ENCODE results near the gene MYEOV.
A peak's percentile ranks its signal among the peaks of the same experiment; 100 is the strongest.

MYEOV gene

DNA sequence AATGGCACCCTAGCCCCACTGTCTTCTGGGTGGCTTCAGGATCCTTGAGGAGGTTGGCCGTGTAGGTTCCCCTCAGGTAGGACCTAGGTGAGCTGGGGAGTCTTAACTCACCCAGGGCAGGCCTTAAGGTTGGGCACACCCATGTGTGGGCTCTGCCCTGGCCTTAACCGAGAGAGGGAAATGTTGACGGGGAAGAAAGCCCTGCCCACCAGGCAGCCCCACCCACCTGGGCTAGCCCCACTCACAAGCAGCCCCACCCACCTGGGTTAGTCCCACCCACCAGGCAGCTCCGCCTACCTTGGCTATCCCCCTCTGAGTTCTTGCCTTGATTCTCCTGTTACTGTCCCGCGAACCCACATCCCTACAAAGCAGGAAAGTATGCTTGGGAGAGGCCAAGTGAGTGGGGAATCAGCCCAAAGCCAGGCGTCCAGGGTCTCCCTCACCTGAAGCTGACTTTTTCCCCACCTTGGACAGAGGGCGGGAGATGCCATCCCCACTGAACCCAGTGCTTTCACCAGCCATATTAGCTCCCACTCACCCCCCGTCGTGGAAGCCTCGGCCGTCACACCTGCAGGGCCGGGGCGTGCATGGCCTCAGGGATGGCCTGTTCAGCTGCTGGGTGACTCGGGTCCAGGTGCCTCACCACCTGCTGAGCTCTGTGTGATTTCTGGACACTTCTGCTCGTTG is at the start of gene MYEOV:
MYEOV (plus strand) TSS at position 337 of the 687 bp plus-strand sequence. CDS start 1,200 bp downstream, outside the sequence.
- DNase-seq (ENCODE audit: low spot score): no peak

DNA sequence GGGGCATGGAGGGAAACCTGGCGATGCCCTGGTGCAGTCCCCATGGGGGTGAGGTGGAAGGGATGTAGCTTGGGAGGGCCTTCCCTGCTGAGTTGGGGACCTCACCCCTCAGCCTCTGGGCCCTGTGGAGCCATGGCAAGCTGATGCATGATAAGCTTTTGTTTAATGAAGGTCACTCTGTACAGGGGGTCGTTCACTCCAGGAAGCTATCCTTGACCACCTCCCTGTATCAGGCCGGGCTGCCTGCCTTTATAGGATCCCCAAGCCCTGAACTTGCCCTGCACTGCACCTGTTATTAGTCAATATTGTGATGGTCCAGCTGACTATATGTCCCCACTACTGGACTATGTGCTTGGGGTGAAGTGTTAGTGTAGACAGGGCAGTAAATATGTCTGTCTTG is 49.7 kb upstream of the MYEOV start:
- peak; percentile 52 for DNase-seq (ENCODE audit: low spot score)

DNA sequence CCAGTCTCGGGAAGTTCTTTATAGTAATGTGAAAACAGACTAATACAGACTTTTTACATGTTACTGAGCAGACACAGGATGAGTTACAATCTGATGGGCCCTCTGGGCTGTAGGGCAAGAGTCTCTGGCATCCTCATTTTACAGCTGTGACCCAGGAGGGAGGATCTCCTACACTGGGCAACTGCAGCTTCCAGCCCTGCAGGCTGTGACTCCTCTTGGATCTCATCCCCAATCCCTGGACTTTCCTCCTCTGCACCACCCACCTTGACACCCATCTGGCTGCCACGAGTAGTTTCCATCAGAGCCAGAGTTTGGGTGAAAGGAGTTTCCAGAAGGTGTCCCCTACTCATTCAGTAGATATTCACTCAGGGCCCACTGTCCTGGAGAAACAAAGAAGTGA is 48.9 kb upstream of the MYEOV start:
- DNase-seq (ENCODE audit: low spot score): peak; percentile 23

DNA sequence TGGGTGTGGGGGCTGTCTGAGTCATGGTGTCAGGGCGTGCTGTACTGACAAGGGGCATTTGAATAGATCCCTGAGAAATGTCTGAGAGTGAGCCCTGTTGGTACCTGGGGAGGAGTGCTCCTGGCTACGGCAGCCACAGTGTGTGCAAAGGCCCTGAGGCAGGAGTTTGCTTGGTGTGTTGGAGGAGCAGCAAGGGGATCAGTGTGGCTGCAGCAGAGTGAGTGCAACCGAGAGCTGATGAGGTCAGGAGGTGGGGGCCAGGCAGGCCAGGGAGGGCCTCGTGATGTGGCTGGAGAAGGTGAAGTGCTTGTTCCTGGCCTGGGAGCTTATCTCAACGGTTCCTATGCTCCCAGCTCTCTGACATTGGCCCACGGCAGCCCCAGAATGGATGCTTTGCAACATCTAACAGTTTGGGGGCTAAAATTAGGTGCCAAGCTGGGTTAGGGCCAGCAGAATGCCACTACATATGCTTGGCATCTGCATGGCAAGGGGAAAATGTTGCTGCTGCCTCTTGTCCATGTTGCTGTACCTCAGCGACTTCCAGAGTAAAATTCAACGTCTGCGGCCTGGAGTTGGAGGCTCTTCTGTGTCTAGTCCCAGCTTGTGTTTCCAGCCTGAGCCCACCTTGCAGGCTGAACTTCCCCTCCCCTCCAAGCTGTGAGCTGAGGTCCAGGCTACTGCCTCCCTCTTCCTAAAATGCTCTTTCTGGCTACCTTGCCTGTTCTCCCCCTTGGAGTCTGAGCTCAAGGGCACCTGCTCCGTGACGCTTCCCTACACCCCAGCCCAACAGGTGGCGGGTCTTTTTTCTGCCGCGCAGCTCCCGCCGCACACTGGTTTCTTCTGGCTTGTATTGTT is 48.2 kb upstream of the MYEOV start:
- DNase-seq (ENCODE audit: low spot score): peak; percentile 49

DNA sequence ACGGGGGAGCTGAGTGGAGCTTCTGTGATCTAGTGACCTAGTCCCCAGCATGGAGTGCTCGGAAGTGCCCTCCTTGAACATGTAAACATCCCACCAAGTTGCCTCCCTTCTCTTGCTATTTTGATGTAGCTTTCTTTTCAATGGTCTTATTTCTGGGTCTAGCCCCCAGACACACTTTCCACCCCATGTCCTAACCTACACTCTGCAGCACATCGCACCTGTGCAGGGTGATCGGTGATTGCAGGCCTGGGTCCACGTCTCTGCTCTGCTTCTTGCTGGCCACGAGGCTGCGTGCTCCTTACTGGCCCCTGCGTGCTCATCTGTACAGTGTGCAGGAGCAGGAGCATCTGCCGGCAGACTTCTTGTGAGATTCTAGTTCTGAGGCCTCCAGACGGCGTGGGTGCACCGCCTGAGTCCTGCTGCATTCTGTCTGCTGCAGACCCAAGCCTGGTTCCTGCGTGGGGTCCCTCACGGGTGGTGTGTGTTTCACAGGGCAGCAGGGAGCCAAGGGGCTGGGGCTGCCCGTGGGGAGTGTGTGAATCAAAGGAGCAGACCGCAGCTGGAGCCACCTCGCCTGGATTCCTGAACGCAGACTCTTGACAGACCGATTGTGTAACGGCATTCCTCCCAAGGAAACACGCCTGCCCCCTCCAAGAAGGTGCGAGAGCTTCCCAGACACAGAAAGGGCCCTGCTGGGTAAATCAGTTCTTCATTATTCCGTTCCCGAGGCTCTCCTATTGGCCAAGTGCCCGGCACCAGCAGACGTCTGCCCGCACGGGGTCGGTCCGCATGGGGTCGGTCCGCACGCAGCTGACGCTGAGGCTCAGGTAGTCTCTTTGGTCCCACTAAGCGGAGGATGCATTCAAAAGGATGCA is 44.4 kb upstream of the MYEOV start:
- peak; percentile 67 for DNase-seq (ENCODE audit: low spot score)

DNA sequence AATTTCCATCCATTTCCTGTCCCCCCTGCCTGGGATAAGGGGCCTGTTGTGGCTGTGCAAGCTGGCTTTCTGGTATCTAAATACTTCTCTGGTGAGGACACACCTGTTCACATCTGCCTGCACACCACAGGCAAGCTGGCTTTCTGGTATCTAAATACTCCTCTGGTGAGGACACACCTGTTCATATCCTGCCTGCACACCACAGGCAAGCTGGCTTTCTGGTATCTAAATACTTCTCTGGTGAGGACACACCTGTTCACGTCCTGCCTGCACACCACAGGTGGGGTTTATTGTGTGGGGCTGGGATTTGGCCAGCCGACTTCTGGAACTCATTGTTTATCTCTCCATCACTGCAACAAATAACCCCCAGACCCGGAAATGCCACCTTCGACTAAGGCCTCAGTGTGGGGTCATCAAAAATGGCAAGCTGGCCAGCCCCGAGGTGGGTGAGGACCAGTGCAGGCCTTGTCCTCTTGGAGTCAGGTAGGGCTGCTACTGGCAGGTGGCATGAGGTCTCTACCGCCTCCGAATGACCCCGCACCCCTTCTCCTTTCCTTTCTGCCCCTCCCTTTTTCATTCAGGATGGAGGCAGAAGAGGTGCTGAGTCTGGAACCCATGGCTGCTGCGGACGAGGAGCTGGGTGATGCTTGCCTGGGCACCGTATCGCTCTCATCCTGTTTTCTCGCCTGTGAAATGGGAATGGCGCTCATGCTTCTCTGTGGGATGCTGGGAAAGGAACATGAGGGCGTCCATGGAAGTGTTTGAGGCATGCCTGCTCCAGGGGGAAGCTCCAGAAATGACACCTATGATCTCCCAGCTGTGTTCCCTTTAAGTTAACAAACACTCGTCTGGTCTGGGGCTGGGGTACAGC is 43.5 kb upstream of the MYEOV start:
- peak; percentile 38 for DNase-seq (ENCODE audit: low spot score)

DNA sequence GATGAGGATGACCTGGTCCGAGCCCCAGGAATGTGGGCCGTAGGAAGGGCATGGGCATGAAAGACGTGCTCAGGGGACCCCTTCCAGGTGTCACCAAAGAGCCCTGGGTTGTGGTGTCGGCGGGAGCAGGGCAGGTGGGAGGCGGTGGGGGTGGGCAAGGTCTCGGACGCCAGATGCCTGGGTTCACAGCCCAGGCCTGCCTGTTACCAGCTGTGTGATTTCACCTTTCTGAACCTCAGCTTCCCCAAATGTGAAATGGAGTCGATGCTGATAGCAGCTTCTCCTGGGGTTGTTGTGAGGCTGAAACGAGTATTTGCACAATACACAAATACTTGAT is 42.9 kb upstream of the MYEOV start:
- DNase-seq (ENCODE audit: low spot score): no peak

DNA sequence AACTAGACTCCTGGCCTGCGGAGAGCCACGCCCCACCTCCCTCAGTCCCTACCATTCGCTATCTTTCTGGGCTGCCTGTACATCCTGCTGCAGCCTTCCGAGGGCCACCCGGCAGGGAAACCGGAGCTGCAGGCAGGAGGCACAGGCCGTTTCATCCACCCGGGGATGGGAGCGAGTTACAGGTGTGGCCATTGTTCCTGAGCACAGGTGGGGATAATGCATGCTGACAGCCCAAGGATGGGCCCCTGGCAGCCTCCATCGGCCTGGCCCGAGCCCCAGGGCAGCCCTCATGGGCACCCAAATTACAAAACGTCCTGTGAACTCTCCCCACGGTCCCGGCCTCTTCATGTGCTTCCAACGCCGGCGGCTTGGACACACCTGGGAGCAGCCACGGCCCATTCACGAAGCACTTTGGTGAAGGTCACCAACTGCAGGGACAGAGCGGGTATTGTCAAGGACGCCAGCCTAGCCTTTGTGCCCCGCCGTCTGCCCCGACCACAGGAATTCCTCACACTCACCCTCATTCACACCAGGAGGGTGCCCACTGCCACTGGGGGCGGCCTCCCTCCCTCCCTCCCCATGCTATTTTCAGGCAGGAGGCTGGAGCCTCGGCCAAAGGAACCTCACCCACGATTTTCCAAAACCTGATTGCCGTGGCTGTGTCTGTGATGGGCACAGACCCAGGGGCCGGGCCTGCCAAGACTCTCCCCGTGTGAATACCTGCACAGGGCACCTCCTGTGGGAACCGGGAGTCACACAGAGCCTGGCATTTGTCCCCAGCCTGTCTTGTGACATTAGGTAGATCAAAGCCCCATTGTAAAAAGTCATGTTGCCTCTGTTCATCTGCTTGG is 42.1 kb upstream of the MYEOV start:
- DNase-seq (ENCODE audit: low spot score): no peak

DNA sequence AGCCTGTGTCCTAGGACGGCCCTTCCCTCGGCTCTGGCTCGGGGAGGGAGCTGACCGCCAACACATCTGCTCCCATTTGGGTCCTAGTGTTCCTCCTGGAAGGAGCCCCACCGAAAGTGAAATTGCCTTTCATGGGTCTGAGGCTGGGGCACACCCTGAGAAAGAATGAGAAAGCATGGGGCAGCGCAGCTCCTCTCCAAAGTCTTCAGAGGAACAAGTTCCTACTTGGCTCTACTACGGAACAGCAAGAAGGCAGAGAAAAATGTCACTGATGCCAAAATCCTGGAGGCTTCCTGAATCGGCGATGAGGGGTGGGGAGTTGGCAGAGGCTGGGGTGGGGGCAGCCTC is 41.5 kb upstream of the MYEOV start:
- no peak for DNase-seq (ENCODE audit: low spot score)

DNA sequence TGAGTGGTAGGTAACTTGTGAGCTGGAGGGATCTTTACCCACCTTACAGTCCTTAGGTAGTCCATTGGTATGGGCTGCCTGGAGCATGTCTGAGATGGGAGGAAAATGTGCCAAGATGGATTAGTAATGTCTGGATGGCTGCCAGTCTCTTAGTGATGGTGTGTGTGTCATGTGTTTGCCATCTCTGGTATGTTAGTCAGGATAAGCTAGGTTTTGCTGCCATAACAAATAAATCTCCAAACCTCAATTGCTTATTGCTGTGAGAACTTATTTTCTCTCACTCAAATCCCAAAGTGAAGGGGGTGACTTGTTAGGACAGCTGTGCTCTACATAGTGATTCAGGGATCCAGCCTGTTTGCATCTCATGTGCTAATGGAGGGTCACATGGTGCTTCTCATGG is 40.9 kb upstream of the MYEOV start:
- DNase-seq (ENCODE audit: low spot score): no peak

DNA sequence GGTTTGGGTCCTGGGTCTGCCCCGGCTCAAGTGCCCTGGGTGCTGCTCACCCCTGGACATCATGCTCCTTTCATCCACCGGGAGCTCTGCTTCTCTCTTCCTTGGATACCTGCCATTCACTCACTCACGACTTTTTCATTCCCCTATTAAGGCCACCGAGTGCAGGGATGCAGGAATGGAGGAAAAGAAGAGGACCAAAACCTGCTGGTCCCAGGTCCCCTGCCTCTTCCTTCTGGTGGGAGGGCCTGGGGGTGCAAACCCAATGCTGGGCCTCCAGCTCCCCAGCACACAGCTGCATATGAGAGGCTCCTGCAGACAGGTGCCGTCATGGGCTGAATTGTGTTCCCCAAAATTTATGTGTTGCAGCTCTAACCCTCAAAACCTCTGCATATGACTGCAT is 36.8 kb upstream of the MYEOV start:
- no peak for DNase-seq (ENCODE audit: low spot score)

DNA sequence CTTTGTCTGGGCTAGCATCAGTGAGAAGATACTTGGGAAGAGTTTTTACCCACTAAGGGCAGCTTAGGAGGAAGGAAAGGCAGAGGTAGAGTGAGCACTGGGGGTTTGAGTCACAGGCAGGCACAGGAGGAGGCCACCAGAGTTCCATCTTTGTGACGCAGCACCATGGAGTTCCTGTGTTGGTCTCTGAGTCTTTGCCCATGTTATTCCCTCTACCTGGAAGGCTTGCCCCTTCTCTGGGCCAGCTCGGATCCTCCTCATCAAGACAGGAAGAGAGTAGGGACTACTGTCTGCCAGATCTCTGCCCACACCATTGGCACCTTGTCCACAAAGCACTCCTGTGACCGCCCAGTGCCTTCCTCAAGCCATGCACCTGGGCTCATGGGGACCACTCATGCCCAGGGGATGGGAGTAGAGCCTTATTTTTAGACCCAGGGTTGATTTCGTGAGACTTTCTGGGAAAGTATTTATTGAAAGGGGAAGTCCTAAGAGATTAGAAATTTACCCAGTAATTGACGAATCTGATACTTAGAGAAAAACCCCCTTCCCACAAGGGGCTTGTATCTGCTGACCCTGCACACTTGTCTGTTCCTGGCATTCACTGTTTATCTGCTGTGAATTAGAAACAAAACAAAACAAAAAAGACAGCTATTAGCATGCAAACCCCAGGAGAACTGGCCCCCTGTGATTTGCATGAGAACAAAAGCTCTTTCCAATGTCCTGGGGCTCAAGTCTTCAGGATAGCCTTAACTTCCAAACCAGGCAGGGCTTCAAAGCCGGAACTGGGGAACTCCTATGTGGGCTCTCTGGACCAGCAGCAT is 35.9 kb upstream of the MYEOV start:
- no peak for DNase-seq (ENCODE audit: low spot score)

DNA sequence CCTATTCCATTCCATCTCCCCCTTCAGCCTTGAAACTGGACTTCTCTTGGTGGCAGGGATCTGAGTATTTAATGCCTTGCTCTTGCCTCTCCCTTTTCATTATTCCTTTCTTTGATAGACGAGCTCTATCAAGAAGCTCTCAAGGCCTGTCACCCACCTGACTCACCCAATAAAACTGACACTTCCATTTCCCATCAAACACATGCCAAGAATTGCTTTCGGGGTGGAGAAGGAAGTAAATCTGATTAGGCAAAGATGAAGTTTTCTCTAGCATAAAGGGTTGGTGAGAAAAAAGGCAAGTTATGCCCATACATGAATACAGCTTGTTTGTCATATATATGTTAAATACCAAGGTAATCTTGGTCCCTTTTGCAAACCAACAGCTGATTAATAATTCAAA is 34.9 kb upstream of the MYEOV start:
- DNase-seq (ENCODE audit: low spot score): no peak

DNA sequence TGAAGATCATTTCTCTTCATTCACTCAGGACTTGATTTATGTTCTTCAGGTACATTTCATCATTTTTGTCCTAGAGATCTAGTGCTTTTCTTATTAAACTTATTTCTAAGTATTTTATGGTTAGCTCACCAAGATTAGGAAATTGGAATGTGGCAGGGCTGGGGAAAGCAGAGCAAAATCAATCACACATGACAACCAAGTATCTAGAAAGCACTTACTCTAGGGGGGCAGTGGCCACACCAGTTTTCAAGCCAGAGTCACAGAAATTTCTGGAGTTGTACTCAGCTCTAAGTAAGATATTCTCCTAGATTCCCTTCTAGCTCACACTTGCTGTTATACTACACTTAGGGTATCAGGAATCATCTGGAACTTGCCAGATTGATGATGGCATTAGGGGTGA is 33.3 kb upstream of the MYEOV start:
- no peak for DNase-seq (ENCODE audit: low spot score)

DNA sequence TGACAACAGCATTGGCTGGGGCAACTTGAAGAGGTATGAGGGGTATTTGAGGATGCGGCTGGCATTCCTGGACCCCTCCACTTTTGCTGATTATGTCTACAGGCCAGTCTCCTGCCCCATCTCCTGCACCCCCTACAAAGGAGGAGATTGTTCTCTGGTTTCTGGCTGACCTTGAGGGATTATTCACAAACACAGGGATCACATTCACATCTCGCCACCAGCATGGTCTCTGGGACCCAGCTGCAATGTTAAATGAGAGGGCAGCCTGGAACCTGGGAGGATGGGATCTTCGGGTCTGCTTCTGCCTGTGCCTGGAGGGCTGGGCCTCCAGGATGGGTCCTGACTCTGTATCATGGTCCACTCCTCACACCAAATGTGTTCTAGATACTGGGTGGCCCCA is 32.8 kb upstream of the MYEOV start:
- DNase-seq (ENCODE audit: low spot score): no peak

DNA sequence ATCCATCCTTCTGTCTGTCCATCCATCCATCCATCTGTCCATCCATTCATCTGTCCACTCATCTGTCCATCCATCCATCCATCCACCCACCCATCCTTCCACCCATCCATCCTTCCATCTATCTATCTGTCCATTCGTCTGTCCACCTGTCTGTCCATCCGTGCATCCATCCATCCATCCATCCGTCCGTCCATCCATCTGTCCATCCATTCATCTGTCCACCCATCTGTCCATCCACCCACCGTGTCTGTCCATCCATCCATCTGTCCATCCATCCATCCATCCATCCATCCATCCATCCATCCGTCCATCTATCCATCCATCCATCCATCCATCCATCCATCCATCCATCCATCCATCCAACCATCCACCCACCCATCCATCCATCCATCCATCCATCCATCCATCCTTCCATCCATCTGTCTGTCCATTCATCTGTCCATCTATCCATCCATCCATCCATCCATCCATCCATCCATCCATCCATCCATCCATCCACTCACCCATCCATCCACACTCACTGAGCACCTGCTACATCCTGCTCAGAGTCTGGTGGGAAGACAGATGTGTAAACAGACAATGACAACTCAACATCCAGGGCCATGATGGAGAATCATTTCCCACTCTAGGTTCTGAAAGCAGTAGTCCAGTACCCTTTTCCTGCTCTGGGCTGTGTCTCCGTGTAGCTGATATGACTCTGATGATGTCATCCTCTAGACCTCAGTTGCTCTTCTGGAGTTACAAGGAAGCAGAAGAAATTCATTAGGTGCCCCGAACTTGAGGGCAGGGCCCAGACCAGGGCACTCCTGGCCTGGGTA is 30.8 kb upstream of the MYEOV start:
- DNase-seq (ENCODE audit: low spot score): no peak

DNA sequence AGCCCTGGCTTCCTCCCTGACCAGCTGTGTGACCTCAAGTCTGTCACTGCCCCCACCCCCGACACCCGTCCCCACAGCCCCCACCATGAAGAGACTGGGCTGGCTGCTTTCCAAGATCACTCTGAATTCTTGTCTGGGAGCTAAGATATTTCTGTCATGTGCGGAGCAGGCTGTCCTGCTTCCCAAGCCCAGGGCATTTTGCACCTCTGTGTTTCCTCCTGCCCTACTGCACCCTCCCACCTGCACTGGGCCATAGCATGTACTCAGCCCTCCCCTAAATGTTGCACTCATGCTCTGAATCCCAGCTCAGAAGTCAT is 30.3 kb upstream of the MYEOV start:
- no peak for DNase-seq (ENCODE audit: low spot score)

DNA sequence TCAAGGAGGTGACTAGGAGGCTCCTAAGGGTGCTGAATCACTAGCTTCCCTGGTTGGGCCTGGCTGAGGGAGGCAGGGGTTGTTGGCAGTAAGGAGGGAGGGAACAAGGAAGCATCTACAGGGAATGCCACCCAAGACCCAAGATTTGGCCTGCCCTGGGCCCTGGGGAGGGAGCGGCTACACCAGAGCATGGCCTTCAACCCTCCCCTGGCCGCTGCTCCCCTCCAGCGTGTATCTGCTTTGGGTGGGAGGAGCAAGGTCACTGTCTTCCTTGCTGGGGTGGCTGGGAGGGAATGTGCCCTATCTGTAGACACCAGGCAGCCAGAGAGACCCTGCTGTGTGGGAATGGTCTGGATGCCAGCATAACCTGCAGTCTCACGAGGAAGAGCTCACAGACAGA is 29.5 kb upstream of the MYEOV start:
- no peak for DNase-seq (ENCODE audit: low spot score)

DNA sequence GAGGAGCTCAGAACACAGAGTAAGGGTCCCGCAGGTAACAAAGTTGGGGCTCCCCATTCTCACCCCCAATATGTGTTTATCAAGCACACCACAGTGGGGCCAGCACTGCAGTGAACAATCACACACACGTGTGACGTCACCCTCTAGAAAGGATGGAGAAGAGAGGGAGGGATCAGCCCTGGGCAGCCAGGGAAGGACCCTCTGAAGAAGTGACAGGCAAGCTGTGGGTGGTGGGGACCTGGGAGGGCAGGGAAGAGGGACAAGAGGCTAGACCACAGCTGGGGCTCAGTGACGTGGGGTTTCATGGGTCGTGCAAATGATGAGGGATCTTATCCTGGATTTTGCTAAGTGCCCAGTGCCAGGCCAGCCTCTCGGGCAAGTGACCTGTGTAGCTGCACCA is 28.7 kb upstream of the MYEOV start:
- DNase-seq (ENCODE audit: low spot score): no peak

Data from left forelimb (tissue), 1 donor.